ENCODE measurements around the gene PTPRG. TPM values are rescaled to one million over a fixed set of nuclear protein-coding genes. Genes with fewer than 3 reads are reported as not detected.
A peak's percentile ranks its signal among the peaks of the same experiment; 100 is the strongest.

The PTPRG gene
- total and polyA plus RNA-seq, 8 donors, result 50.9 to 88.4 (median 54.4) TPM

DNA sequence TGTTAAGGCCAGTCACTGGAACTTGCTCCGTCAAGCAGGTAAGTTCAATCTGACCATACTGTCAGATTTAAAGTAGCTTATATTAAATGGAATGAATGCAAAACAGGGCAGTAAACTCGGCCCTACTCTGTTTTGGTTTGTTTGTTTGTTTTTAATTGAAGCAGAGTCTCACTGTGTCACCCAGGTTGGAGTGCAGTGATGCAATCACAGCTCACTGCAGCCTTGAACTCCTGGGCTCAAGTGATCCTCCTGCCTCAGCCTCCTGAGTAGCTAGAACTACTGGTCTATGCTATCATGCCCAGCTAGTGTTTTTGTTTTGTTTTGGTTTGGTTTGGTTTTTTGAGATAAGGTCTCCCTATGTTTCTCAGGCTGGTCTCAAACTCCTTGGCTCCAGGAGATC is 507.0 kb downstream of the PTPRG start:
- H3K27ac ChIP-seq, result no peak overlapping the region
- no peaks in the 10 kb centered on the region for H3K27me3 ChIP-seq
- no peak overlapping the region for H3K4me3 ChIP-seq
- no peaks in the 10 kb centered on the region for H3K36me3 ChIP-seq
- H3K4me1 ChIP-seq, result no peaks in the 10 kb centered on the region
- ATAC-seq (no peak), DNase-seq (no peak)
- no peaks in the 10 kb centered on the region for H3K9me3 ChIP-seq
- intact Hi-C loops (cut with DNase I), result no loop called here
- TF ChIP-seq, protein P1, sequence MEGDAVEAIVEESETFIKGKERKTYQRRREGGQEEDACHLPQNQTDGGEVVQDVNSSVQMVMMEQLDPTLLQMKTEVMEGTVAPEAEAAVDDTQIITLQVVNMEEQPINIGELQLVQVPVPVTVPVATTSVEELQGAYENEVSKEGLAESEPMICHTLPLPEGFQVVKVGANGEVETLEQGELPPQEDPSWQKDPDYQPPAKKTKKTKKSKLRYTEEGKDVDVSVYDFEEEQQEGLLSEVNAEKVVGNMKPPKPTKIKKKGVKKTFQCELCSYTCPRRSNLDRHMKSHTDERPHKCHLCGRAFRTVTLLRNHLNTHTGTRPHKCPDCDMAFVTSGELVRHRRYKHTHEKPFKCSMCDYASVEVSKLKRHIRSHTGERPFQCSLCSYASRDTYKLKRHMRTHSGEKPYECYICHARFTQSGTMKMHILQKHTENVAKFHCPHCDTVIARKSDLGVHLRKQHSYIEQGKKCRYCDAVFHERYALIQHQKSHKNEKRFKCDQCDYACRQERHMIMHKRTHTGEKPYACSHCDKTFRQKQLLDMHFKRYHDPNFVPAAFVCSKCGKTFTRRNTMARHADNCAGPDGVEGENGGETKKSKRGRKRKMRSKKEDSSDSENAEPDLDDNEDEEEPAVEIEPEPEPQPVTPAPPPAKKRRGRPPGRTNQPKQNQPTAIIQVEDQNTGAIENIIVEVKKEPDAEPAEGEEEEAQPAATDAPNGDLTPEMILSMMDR (IDR thresholded peaks at IDR 0.05), result no peak

- H3K36me3 ChIP-seq, result no peaks in the 10 kb centered on the region
- TF ChIP-seq, protein P1 (IDR thresholded peaks at IDR 0.05), result no peak
- H3K27ac ChIP-seq, result no peak overlapping the region
- H3K9me3 ChIP-seq, result no peaks in the 10 kb centered on the region
- H3K4me3 ChIP-seq, result no peak overlapping the region
- intact Hi-C loops (cut with DNase I), result no loop called here
- DNase-seq (no peak), ATAC-seq (no peak)
- no peaks in the 10 kb centered on the region for H3K27me3 ChIP-seq
- H3K4me1 ChIP-seq, result no peaks in the 10 kb centered on the region
Measured at GRCh38 chr3:62070891-62071290, 509.5 kb downstream of the PTPRG start.

DNA sequence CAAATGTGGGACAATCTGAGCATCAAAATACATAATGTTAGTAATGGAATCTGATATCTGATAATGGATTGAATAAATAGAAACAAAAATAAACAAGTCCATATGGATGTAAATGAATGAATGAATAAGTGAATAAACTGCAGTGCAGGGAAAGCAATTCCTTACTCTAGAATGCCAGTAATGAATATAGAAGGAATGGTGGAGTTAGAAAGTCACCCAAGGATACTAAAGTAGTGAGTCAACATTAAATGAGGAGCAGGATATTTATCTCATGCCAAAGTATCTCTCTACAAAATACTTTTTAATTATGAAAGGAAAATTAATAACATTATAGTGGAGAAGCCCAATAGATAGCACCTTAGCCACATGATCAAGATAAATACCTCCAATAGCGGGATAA is 511.7 kb downstream of the PTPRG start:
- no peak overlapping the region for H3K27ac ChIP-seq
- DNase-seq, result no peak
- no peaks in the 10 kb centered on the region for H3K4me1 ChIP-seq
- TF ChIP-seq, protein P1 (IDR thresholded peaks at IDR 0.05), result no peak
- H3K9me3 ChIP-seq, result peaks cover 0 to 3% of the 10 kb centered on the region in 2 donors
- no peak overlapping the region for H3K4me3 ChIP-seq
- H3K27me3 ChIP-seq, result no peaks in the 10 kb centered on the region
- no peaks in the 10 kb centered on the region for H3K36me3 ChIP-seq
- ATAC-seq, result no peak
- intact Hi-C loops (cut with DNase I), result no loop called here

DNA sequence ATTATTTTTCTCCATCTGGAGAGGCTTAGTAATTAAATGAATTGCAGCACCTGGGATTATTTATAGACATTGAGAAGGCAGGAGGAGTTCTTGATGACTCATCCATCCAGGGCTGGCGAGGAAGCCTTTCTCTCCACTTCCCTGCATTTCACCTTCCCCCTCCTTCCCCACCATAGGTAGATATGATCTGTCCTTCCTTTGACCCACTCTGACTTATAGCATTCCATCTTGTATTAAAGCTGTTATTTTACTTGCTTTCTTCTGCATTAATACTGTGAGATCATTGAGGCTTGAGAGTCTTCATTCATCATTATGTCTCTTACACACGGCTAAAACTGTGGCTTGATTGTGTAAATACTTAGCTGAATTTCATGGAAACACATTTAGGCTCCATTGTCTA is 523.2 kb downstream of the PTPRG start:
- Histone ChIP-seq H3K27ac (no peak overlapping the region), H3K9me3 (no peaks in the 10 kb centered on the region), H3K4me3 (no peak overlapping the region), H3K36me3 (no peaks in the 10 kb centered on the region), H3K4me1 (no peaks in the 10 kb centered on the region), H3K27me3 (no peaks in the 10 kb centered on the region)
- peak; percentile 70 for ATAC-seq
- intact Hi-C loops (cut with DNase I), result no loop called here
- TF ChIP-seq, protein P1 (IDR thresholded peaks at IDR 0.05), result no peak
- no peak for DNase-seq

- intact Hi-C loops (cut with DNase I), result no loop called here
- no peaks in the 10 kb centered on the region for H3K4me1 ChIP-seq
- no peaks in the 10 kb centered on the region for H3K36me3 ChIP-seq
- ATAC-seq, result no peak
- TF ChIP-seq, protein P1 (IDR thresholded peaks at IDR 0.05), result no peak
- H3K9me3 ChIP-seq, result no peaks in the 10 kb centered on the region
- no peak overlapping the region for H3K27ac ChIP-seq
- no peaks in the 10 kb centered on the region for H3K27me3 ChIP-seq
- no peak for DNase-seq
- H3K4me3 ChIP-seq, result no peak overlapping the region
Measured at GRCh38 chr3:62088472-62089104, 527.2 kb downstream of the PTPRG start.

All from left lung (tissue), 10 donors.